Astrocyte (in vitro differentiated cells and primary cell): ENCODE results near the gene LOXL4. TPM values are rescaled to one million over a fixed set of nuclear protein-coding genes. Genes with fewer than 3 reads are reported as not detected.

ENCODE experiments used
- DNase-seq: peaks from one replicate; pipeline ENCODE4 v3.0.0-alpha.2; 2010; ENCODE audit warnings: low read depth
- FAIRE-seq: peaks from 2 replicates; lab custom pipeline; 2011; peaks lifted over from hg19 to GRCh38; lab: Jason Lieb, UNC
- H2AFZ ChIP-seq: 2 replicates; pipeline ENCODE4 v1.6.0; 2012; ENCODE audit warnings: low read depth, low read length, inconsistent platforms
- H3K27ac ChIP-seq: 2 replicates; pipeline ENCODE4 v1.5.1; 2011; ENCODE audit warnings: low read depth, low read length, inconsistent platforms
- H3K27me3 ChIP-seq: 2 replicates; pipeline ENCODE4 v1.6.0; 2011; ENCODE audit warnings: low read length, inconsistent platforms; ENCODE audit not compliant: insufficient read depth
- H3K36me3 ChIP-seq: 2 replicates; pipeline ENCODE4 v1.5.1; 2011; ENCODE audit warnings: low read length, inconsistent platforms; ENCODE audit not compliant: insufficient read depth
- H3K4me1 ChIP-seq: 2 replicates; pipeline ENCODE4 v1.5.1; 2011; ENCODE audit warnings: low read length, inconsistent platforms; ENCODE audit not compliant: insufficient read depth
- H3K4me2 ChIP-seq: 2 replicates; pipeline ENCODE4 v1.6.0; 2012; ENCODE audit warnings: low read length, inconsistent platforms
- H3K4me3 ChIP-seq: 2 replicates; pipeline ENCODE4 v1.5.1; 2011; ENCODE audit warnings: low read depth, mild to moderate bottlenecking, low read length, inconsistent platforms; ENCODE audit not compliant: insufficient read depth
- H3K79me2 ChIP-seq: 2 replicates; pipeline ENCODE4 v1.6.0; 2012; ENCODE audit warnings: mild to moderate bottlenecking, low read length, inconsistent platforms; ENCODE audit not compliant: insufficient read depth
- H3K9ac ChIP-seq: 2 replicates; pipeline ENCODE4 v1.6.0; 2012; ENCODE audit warnings: mild to moderate bottlenecking, low read length, inconsistent platforms
- H3K9me3 ChIP-seq: 2 replicates; pipeline ENCODE4 v1.5.1; 2012; ENCODE audit warnings: low read depth, mild to moderate bottlenecking, low read length, inconsistent platforms; ENCODE audit not compliant: insufficient read depth
- H4K20me1 ChIP-seq: 2 replicates; pipeline ENCODE4 v1.6.0; 2012; ENCODE audit warnings: low read length, inconsistent platforms; ENCODE audit not compliant: insufficient read depth
- H3K27ac Mint-ChIP-seq: one replicate; pipeline ENCODE4 v1.8.0; 2021; ENCODE audit warnings: mild to moderate bottlenecking, mixed read lengths; ENCODE audit not compliant: unreplicated experiment
- H3K27me3 Mint-ChIP-seq: one replicate; pipeline ENCODE4 v1.8.0; 2021; ENCODE audit warnings: low read depth, mixed read lengths; ENCODE audit not compliant: unreplicated experiment
- H3K36me3 Mint-ChIP-seq: one replicate; pipeline ENCODE4 v1.8.0; 2021; ENCODE audit warnings: low read depth, mixed read lengths; ENCODE audit not compliant: unreplicated experiment
- H3K4me1 Mint-ChIP-seq: one replicate; pipeline ENCODE4 v1.8.0; 2021; ENCODE audit warnings: low read depth, mixed read lengths; ENCODE audit not compliant: unreplicated experiment
- H3K4me3 Mint-ChIP-seq: one replicate; pipeline ENCODE4 v1.8.0; 2021; ENCODE audit warnings: mild to moderate bottlenecking, moderate library complexity, mixed read lengths; ENCODE audit not compliant: unreplicated experiment
- H3K9me3 Mint-ChIP-seq: one replicate; pipeline ENCODE4 v1.8.0; 2021; ENCODE audit warnings: mild to moderate bottlenecking, mixed read lengths; ENCODE audit not compliant: unreplicated experiment
- EZH2 ChIP-seq: IDR thresholded peaks from 2 replicates; pipeline ENCODE4 v1.6.1; 2012; ENCODE audit warnings: mild to moderate bottlenecking, low read length, inconsistent platforms; ENCODE audit not compliant: insufficient read depth
- total RNA-seq: library from RNA; stranded (reverse); gene quantifications from 2 replicates; pipeline ENCODE4 v1.2.1, GENCODE V29; 2021
- TF ChIP-seq, protein P1 (sequence below): IDR thresholded peaks from 2 replicates; pipeline ENCODE4 v1.5.1; 2011; ENCODE audit warnings: low read depth, mild to moderate bottlenecking, inconsistent platforms, low read length, moderate library complexity; ENCODE audit not compliant: insufficient read depth

LOXL4 gene
- total RNA-seq, 1 donor from 2014 or later: 26.6 TPM

- Mint-ChIP-seq H3K9me3 (no peaks in the 10 kb centered on the region), H3K4me1 (peaks cover 39% of the 10 kb centered on the region), H3K4me3 (no peak overlapping the region), H3K36me3 (peaks cover 7% of the 10 kb centered on the region), H3K27me3 (no peaks in the 10 kb centered on the region), H3K27ac (no peak overlapping the region)
- Histone ChIP-seq H3K9me3 (no peaks in the 10 kb centered on the region), H3K27me3 (no peaks in the 10 kb centered on the region), H4K20me1 (no peaks in the 10 kb centered on the region), H3K4me2 (no peak overlapping the region), H3K36me3 (no peaks in the 10 kb centered on the region), H3K79me2 (no peaks in the 10 kb centered on the region), H3K4me3 (no peak overlapping the region), H2AFZ (no peak overlapping the region), H3K9ac (no peak overlapping the region), H3K27ac (no peak overlapping the region), H3K4me1 (peaks cover 29% of the 10 kb centered on the region)
- no peak for FAIRE-seq
- no peak for DNase-seq
- TF ChIP-seq, protein P1, sequence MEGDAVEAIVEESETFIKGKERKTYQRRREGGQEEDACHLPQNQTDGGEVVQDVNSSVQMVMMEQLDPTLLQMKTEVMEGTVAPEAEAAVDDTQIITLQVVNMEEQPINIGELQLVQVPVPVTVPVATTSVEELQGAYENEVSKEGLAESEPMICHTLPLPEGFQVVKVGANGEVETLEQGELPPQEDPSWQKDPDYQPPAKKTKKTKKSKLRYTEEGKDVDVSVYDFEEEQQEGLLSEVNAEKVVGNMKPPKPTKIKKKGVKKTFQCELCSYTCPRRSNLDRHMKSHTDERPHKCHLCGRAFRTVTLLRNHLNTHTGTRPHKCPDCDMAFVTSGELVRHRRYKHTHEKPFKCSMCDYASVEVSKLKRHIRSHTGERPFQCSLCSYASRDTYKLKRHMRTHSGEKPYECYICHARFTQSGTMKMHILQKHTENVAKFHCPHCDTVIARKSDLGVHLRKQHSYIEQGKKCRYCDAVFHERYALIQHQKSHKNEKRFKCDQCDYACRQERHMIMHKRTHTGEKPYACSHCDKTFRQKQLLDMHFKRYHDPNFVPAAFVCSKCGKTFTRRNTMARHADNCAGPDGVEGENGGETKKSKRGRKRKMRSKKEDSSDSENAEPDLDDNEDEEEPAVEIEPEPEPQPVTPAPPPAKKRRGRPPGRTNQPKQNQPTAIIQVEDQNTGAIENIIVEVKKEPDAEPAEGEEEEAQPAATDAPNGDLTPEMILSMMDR: no peak
- no peak for TF ChIP-seq EZH2
Measured at GRCh38 chr10:98264378-98265065, 3.5 kb downstream of the LOXL4 start.

DNA sequence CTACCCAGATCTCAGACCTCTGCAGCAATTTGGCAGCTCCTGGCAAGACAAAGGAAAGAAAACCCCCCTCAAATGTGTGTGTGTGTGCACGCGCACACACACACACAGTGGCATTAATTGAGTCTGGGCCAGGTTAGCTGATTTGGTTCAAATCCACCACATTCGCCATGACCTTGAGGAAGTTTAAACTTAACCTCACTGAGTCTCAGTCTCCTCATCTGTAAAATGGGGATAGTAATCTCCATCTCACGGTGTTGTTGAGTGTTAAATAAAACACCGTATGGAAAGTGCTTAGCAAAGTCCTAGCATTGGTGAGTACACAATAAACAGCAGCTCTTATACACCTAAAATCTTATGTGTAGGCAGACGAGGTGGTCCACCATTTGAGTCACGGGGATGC is 4.9 kb downstream of the LOXL4 start:
- Histone ChIP-seq H3K4me1 (peaks cover 20% of the 10 kb centered on the region), H4K20me1 (no peaks in the 10 kb centered on the region), H3K9me3 (no peaks in the 10 kb centered on the region), H3K4me2 (no peak overlapping the region), H3K79me2 (no peaks in the 10 kb centered on the region), H3K27ac (no peak overlapping the region), H2AFZ (no peak overlapping the region), H3K9ac (no peak overlapping the region), H3K27me3 (no peaks in the 10 kb centered on the region), H3K4me3 (no peak overlapping the region), H3K36me3 (no peaks in the 10 kb centered on the region)
- DNase-seq: no peak
- no peak overlapping the region for H3K4me3 Mint-ChIP-seq
- TF ChIP-seq, protein P1: no peak
- TF ChIP-seq EZH2: no peak
- no peaks in the 10 kb centered on the region for H3K9me3 Mint-ChIP-seq
- no peak overlapping the region for H3K27ac Mint-ChIP-seq
- H3K27me3 Mint-ChIP-seq: no peaks in the 10 kb centered on the region
- no peak for FAIRE-seq
- H3K36me3 Mint-ChIP-seq: peaks cover 7% of the 10 kb centered on the region
- peaks cover 35% of the 10 kb centered on the region for H3K4me1 Mint-ChIP-seq

DNA sequence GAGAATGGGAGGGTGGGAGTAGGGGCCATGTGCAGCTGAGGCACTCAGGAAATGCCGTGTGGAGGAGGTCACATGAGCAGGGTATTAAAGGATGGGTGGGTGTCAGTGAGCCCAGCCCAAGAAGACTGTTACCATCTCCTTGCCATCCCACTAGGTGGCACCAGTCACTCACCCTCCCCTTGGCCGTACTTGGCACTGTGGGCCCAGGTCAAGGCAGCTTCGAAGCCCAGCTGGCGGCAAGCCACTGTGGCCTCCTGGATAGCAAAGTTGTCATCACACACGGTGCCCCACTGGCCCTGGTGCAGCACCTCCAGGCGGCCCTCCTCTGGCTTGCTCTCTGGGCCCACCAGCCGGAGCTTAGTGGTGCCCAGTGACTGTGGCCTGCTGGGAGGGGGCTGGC is 5.4 kb downstream of the LOXL4 start:
- Mint-ChIP-seq H3K4me3 (no peak overlapping the region), H3K27ac (no peak overlapping the region), H3K27me3 (no peaks in the 10 kb centered on the region), H3K4me1 (peaks cover 32% of the 10 kb centered on the region), H3K9me3 (no peaks in the 10 kb centered on the region), H3K36me3 (peaks cover 7% of the 10 kb centered on the region)
- Histone ChIP-seq H3K4me3 (no peak overlapping the region), H3K27me3 (no peaks in the 10 kb centered on the region), H3K4me1 (peaks cover 17% of the 10 kb centered on the region), H3K9me3 (no peaks in the 10 kb centered on the region), H3K4me2 (no peak overlapping the region), H3K36me3 (no peaks in the 10 kb centered on the region), H3K27ac (no peak overlapping the region), H3K79me2 (no peaks in the 10 kb centered on the region), H4K20me1 (no peaks in the 10 kb centered on the region), H2AFZ (no peak overlapping the region), H3K9ac (no peak overlapping the region)
- TF ChIP-seq, protein P1: no peak
- no peak for TF ChIP-seq EZH2
- DNase-seq (no peak), FAIRE-seq (no peak)
